K562 (cell line): ENCODE measurements around the gene BLTP3B. TPM values are rescaled to one million over a fixed set of nuclear protein-coding genes. Genes with fewer than 3 reads are reported as not detected.

Experiments used
- ATAC-seq: fragments of 200-7000 bp; cut with Tn5 transposase; 3 replicates; pipeline ENCODE4 v1.9.1; 2020; ENCODE audit warnings: moderate library complexity
- BruUV-seq: library from RNA; stranded (reverse); fragments of 400-500 nt; replicated peaks from 2 replicates; lab custom pipeline; 2021; lab: Mats Ljungman, UMichigan
- CTCF ChIA-PET: fragments of 300-600 bp; formaldehyde crosslinking; extraction: SDS; loops from one replicate; lab custom pipeline; 2021; ENCODE audit warnings: low intra/inter-chr PET ratio; lab: Yijun Ruan, JAX
- POLR2A ChIA-PET: fragments of 300-600, 350-650 bp; sonication (Branson Sonifier 250); formaldehyde crosslinking; extraction: SDS; loops from one replicate; lab custom pipeline; 2021; ENCODE audit warnings: antibody characterized with exemption, inconsistent platforms; lab: Yijun Ruan, JAX
- DNase-seq, 4 experiments: peaks; one replicate each; pipeline versions ENCODE4 v3.0.0 to v3.0.0-alpha.2; 2011 to 2018; ENCODE audit warnings: low spot score in 3 of 4, mixed read lengths in 3 of 4; ENCODE audit errors: extremely low read depth in 1 of 4
- FAIRE-seq: peaks from 2 replicates; lab custom pipeline; 2011; peaks lifted over from hg19 to GRCh38; lab: Jason Lieb, UNC
- H2AFZ ChIP-seq: 2 replicates; pipeline ENCODE4 v1.6.0; 2011; ENCODE audit warnings: low read depth, low read length, control low read depth, inconsistent platforms
- H3K27ac ChIP-seq: fragments of 200-600 bp; 3 replicates; pipeline ENCODE4 v1.8.0; 2011; ENCODE audit warnings: low read depth, mild to moderate bottlenecking, control low read depth, inconsistent platforms, low read length, moderate library complexity, mixed read lengths; ENCODE audit errors: extremely low read depth
- H3K27me3 ChIP-seq, 2 experiments: fragments of 300-600 bp in 1 of 2; 2 replicates in 1 of 2; 3 replicates in 1 of 2; pipeline versions ENCODE4 v1.6.0 to v1.8.0; 2011; ENCODE audit warnings: inconsistent platforms in 2 of 2, low read length in 2 of 2, mild to moderate bottlenecking in 1 of 2, mixed read lengths in 1 of 2, moderate library complexity in 1 of 2; ENCODE audit not compliant: control insufficient read depth in 2 of 2, insufficient read depth in 2 of 2
- H3K36me3 ChIP-seq: fragments of 300-600 bp; 3 replicates; pipeline ENCODE4 v1.8.0; 2011; ENCODE audit warnings: mild to moderate bottlenecking, low read length, inconsistent platforms; ENCODE audit not compliant: control insufficient read depth, insufficient read depth
- H3K4me1 ChIP-seq, 2 experiments: fragments of 200-600 bp in 1 of 2; replicated peaks in 1 of 2; 2 replicates in 1 of 2; 3 replicates in 1 of 2; pipeline versions ENCODE4 v1.5.1 to v1.8.0; 2011; ENCODE audit warnings: inconsistent platforms in 2 of 2, low read length in 2 of 2, mild to moderate bottlenecking in 1 of 2, mixed read lengths in 1 of 2, moderate library complexity in 1 of 2; ENCODE audit not compliant: control insufficient read depth in 2 of 2, insufficient read depth in 2 of 2
- H3K4me2 ChIP-seq: 2 replicates; pipeline ENCODE4 v1.6.1; 2011; ENCODE audit warnings: low read length, control low read depth, inconsistent platforms, mixed read lengths; ENCODE audit not compliant: insufficient read depth
- H3K4me3 ChIP-seq: fragments of 200-600 bp; sonication (generic), shearing (Covaris generic); 2 replicates; pipeline ENCODE4 v1.5.1; 2016; ENCODE audit warnings: control low read depth, inconsistent platforms
- H3K79me2 ChIP-seq: fragments of 200-600 bp; 3 replicates; pipeline ENCODE4 v1.8.0; 2011; ENCODE audit warnings: low read length, inconsistent platforms; ENCODE audit not compliant: control insufficient read depth, insufficient read depth
- H3K9ac ChIP-seq, 2 experiments: 2 replicates each; pipeline versions ENCODE4 v1.6.0 to v1.6.1; 2011; ENCODE audit warnings: low read depth in 2 of 2, low read length in 2 of 2, control low read depth in 1 of 2, inconsistent platforms in 1 of 2, mild to moderate bottlenecking in 1 of 2, mixed read lengths in 1 of 2; ENCODE audit not compliant: insufficient read depth in 1 of 2
- H3K9me1 ChIP-seq: one replicate; pipeline ENCODE4 v1.6.0; 2011; ENCODE audit warnings: inconsistent platforms, mild to moderate bottlenecking, low read length, moderate library complexity; ENCODE audit not compliant: control insufficient read depth, insufficient read depth
- H3K9me3 ChIP-seq: replicated peaks from 2 replicates; pipeline ENCODE4 v1.5.1; 2011; ENCODE audit warnings: low read depth, low read length, inconsistent platforms; ENCODE audit not compliant: control insufficient read depth, insufficient read depth
- H4K20me1 ChIP-seq: replicated peaks from 2 replicates; pipeline ENCODE4 v1.6.1; 2011; ENCODE audit warnings: low read length, inconsistent platforms, mixed read lengths; ENCODE audit not compliant: control insufficient read depth, insufficient read depth
- CEBPG ChIP-seq, 3 experiments: fragments of 200-800 bp in 1 of 3; sonication (Bioruptor generic) in 1 of 3; sonication (generic) in 1 of 3; formaldehyde crosslinking in 1 of 3; IDR thresholded peaks in 2 of 3; conservative IDR thresholded peaks in 1 of 3; 2 replicates each; pipeline versions ENCODE4 v1.6.1 to v1.8.0; 2016 to 2022; ENCODE audit warnings: missing compliant biosample characterization in 2 of 3, missing genetic modification characterization in 2 of 3, mild to moderate bottlenecking in 1 of 3, missing genetic modification reagents in 1 of 3
- DPF2 ChIP-seq: fragments of 450-650 bp; IDR thresholded peaks from 2 replicates; pipeline ENCODE4 v1.6.1; 2016
- FOXJ2 ChIP-seq: fragments of 200-800 bp; sonication (Bioruptor generic); IDR thresholded peaks from 2 replicates; pipeline ENCODE4 v1.6.1; 2016; ENCODE audit warnings: missing genetic modification characterization, missing compliant biosample characterization
- FOXM1 ChIP-seq, 2 experiments: fragments of 450-650 bp in 1 of 2; sonication (generic) in 1 of 2; formaldehyde crosslinking in 1 of 2; IDR thresholded peaks; 2 replicates each; pipeline versions ENCODE4 v1.6.1 to v1.9.0; 2017 to 2022; ENCODE audit warnings: low read depth in 2 of 2, mild to moderate bottlenecking in 2 of 2, missing genetic modification reagents in 1 of 2, moderate library complexity in 1 of 2
- GATAD2A ChIP-seq: fragments of 450-650 bp; IDR thresholded peaks from 2 replicates; pipeline ENCODE4 v1.6.1; 2017
- HNRNPL ChIP-seq: fragments of 200-400 bp; formaldehyde crosslinking; IDR thresholded peaks from 2 replicates; pipeline ENCODE4 v1.6.1; 2017; ENCODE audit warnings: low read depth, mild to moderate bottlenecking, low read length
- KLF13 ChIP-seq: fragments of 450-650 bp; IDR thresholded peaks from 2 replicates; pipeline ENCODE4 v1.6.1; 2016; ENCODE audit warnings: missing genetic modification characterization, low read depth, mild to moderate bottlenecking, missing compliant biosample characterization, moderate library complexity, borderline replicate concordance
- MAFG ChIP-seq: fragments of 450-650 bp; conservative IDR thresholded peaks from 2 replicates; pipeline ENCODE4 v1.6.1; 2016; ENCODE audit warnings: missing genetic modification characterization, missing compliant biosample characterization
- MYBL2 ChIP-seq, 2 experiments: fragments of 450-650 bp in 1 of 2; sonication (generic) in 1 of 2; formaldehyde crosslinking in 1 of 2; IDR thresholded peaks; 2 replicates each; pipeline versions ENCODE4 v1.6.1 to v1.8.1; 2017 to 2022; ENCODE audit warnings: borderline replicate concordance in 1 of 2, inconsistent platforms in 1 of 2, low read depth in 1 of 2, mild to moderate bottlenecking in 1 of 2, missing genetic modification reagents in 1 of 2, moderate library complexity in 1 of 2
- SIX5 ChIP-seq, 2 experiments: IDR thresholded peaks; 2 replicates each; pipeline ENCODE4 v1.6.1; 2011; ENCODE audit warnings: low read length in 2 of 2, borderline replicate concordance in 1 of 2, low read depth in 1 of 2, mild to moderate bottlenecking in 1 of 2, moderate library complexity in 1 of 2; ENCODE audit not compliant: insufficient read depth in 1 of 2
- SMC3 ChIP-seq: conservative IDR thresholded peaks from 2 replicates; pipeline ENCODE4 v1.6.1; 2011; ENCODE audit warnings: low read depth, low read length, improper control_type of control experiment; ENCODE audit not compliant: insufficient read depth
- THRAP3 ChIP-seq: fragments of 450-650 bp; IDR thresholded peaks from 2 replicates; pipeline ENCODE4 v1.6.1; 2016; ENCODE audit warnings: mild to moderate bottlenecking, inconsistent platforms, borderline replicate concordance
- ZNF165 ChIP-seq: fragments of 250-450 bp; sonication (Bioruptor Pico); IDR thresholded peaks from 2 replicates; pipeline ENCODE4 v1.4.0; 2020; ENCODE audit warnings: borderline replicate concordance
- WGBS: fragments of 100-300 bp; shearing (Covaris generic); methylation state at CpG from one replicate; pipeline ENCODE4 v1.1.6; 2016; ENCODE audit warnings: low coverage, mixed read lengths; ENCODE audit not compliant: insufficient coverage; ENCODE audit errors: missing lambda C conversion rate; 5-methylcytosine and 5-hydroxymethylcytosine counted together
- in situ Hi-C: fragments of 300-500 bp; cut with MboI; formaldehyde crosslinking; loops from 4 replicates; pipeline ENCODE4 v1.15.0; 2018; ENCODE audit warnings: inconsistent platforms, mixed read lengths
- intact Hi-C: fragments of 100-400 bp; cut with micrococcal nuclease; formaldehyde crosslinking; loops from 2 replicates; pipeline ENCODE4 v1.14.2; 2022
- polyA plus RNA-seq, 8 experiments: library from polyadenylated mRNA; depleted of rRNA in 4 of 8; stranded (reverse) in 5 of 8; unstranded in 3 of 8; fragments of >200 nt; fragmentation: Nextera tagmentation in 2 of 8; fragmentation: Illumina TruSeq in 1 of 8; extraction: Ambion mirVana in 2 of 8; extraction: Trizol in 1 of 8; gene quantifications; 2 replicates each; pipeline versions ENCODE4 v1.2.1 to v1.2.3, GENCODE V29; 2011 to 2014; ENCODE audit warnings: inconsistent platforms in 1 of 8, missing spikeins in 1 of 8
- total RNA-seq, 7 experiments: library from RNA; depleted of rRNA in 6 of 7; stranded (reverse); fragments of >200 nt in 6 of 7; fragmentation: Illumina TruSeq in 2 of 7; extraction: Trizol in 2 of 7; gene quantifications; 2 replicates each; pipeline versions ENCODE4 v1.2.1 to v1.2.3, GENCODE V29; 2011 to 2021; ENCODE audit warnings: low replicate concordance in 1 of 7
- TF ChIP-seq, protein P1 (sequence below): fragments of 250-450 bp; sonication (Bioruptor Pico); IDR thresholded peaks from 2 replicates; pipeline ENCODE4 v1.4.0; 2020; ENCODE audit warnings: borderline replicate concordance

BLTP3B gene
- total and polyA plus RNA-seq, 9 of the 15 experiments (the other 6 are each of a cell fraction or from before 2014, with no cell fraction given), result 3.9 to 27.4 (median 19.7) TPM

DNA sequence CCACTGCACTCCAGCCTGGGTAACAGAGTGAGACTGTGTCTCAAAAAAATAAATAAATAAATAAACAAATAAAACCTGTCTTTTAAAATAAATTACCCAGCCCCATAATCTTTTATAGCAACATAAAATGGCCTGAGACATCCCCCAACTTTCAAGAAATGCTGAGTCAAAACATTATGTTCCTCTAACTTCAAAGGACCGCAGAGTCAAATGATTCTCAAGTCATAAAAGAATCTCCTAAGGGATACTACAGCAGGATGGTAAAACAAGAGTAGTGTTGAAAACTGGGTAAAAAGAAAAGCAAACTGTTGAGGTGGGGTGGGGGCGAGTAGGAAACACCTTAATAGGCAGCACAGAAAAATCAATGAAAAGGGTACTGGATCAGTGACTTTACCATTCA lies 9.5 kb downstream of the BLTP3B start:
- no TSS peak for BruUV-seq
- no peak for FAIRE-seq
- POLR2A ChIA-PET, result interaction anchor here (1.0 kb wide), 1 partner anchor 31 kb away, joined by 3 read pairs; no protein-coding TSS in a partner anchor

DNA sequence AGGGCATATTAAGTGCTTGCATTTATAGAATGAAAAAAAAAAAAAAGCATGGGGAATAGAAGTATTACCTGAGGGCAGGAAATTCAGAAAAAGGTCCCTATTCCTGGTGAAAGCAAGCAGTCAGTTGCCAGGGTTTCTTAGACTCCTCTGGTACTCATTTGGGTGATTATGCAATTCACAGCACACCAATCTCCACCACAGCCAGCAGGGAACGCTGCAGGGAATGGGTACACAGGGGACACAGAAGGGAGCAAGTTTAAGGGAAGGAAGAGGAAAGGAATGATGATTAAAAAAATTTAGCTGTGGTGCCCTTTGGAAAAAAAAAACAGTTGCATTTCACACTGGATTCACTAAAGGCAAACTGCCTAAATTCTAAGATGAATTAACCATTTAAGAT lies 14.2 kb downstream of the BLTP3B start:
- Histone ChIP-seq H3K36me3 (no peaks in the 10 kb centered on the region), H3K9me1 (no peaks in the 10 kb centered on the region), H3K27ac (no peak overlapping the region), H3K79me2 (peaks cover 9% of the 10 kb centered on the region; the same call in 1 of the 3 replicates), H3K4me3 (no peak overlapping the region), H3K27me3 (no peaks in the 10 kb centered on the region), H3K9ac (no peak overlapping the region), H3K4me1 (peaks cover 0 to 4% of the 10 kb centered on the region in 2 experiments; a peak in 2 of 5 replicates), H3K4me2 (no peak overlapping the region), H3K9me3 (no peaks in the 10 kb centered on the region), H2AFZ (no peak overlapping the region), H4K20me1 (no peaks in the 10 kb centered on the region)
- no TSS peak for BruUV-seq
- WGBS, result 0% methylated on average over 1 of the region's 1 CpG
- ChIA-PET POLR2A (interaction anchor here (0.6 to 1.6 kb wide), 2 partner anchors 9 to 17 kb away, joined by 3 read pairs; no protein-coding TSS in a partner anchor), CTCF (no interaction called here)
- intact Hi-C loops, result loop anchor here (5.0 kb wide), 1 partner anchor 51 kb away; no protein-coding TSS in a partner anchor
- in situ Hi-C loops, result no loop called here
- no peak for FAIRE-seq
- DNase-seq, result peak in 2 of 4 experiments; percentile 31 to 49
- ATAC-seq, result peak; percentile 91
- TF ChIP-seq GATAD2A (no peak), FOXJ2 (tag) (no peak), MYBL2 (IDR thresholded peaks at IDR 0.05; ENCODE audit: low read depth) (no peak), MYBL2 (CRISPR knock-in tag; IDR thresholded peaks at IDR 0.05; ENCODE audit: borderline replicate concordance) (no peak), THRAP3 (no peak), FOXM1 (IDR thresholded peaks at IDR 0.05; ENCODE audit: low read depth) (no peak), FOXM1 (CRISPR knock-in tag; IDR thresholded peaks at IDR 0.05; ENCODE audit: low read depth) (no peak), KLF13 (tag) (no peak), SIX5 (IDR thresholded peaks at IDR 0.05; ENCODE audit: borderline replicate concordance in 1 of 2, insufficient read depth in 1 of 2, low read depth in 1 of 2, low read length in 2 of 2) (no peak), DPF2 (no peak), CEBPG (CRISPR knock-in tag; IDR thresholded peaks at IDR 0.05) (peak; percentile 76), CEBPG (tag; conservative IDR thresholded peaks at IDR 0.05 in 1 of 2, IDR thresholded peaks at IDR 0.05 in 1 of 2) (peak; percentile 84 to 91), HNRNPL (no peak), ZNF165 (CRISPR knock-in tag) (no peak)
- TF ChIP-seq, protein P1, sequence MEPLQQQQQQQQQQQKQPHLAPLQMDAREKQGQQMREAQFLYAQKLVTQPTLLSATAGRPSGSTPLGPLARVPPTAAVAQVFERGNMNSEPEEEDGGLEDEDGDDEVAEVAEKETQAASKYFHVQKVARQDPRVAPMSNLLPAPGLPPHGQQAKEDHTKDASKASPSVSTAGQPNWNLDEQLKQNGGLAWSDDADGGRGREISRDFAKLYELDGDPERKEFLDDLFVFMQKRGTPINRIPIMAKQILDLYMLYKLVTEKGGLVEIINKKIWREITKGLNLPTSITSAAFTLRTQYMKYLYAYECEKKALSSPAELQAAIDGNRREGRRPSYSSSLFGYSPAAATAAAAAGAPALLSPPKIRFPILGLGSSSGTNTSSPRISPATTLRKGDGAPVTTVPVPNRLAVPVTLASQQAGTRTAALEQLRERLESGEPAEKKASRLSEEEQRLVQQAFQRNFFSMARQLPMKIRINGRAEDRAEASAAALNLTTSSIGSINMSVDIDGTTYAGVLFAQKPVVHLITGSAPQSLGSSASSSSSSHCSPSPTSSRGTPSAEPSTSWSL (CRISPR knock-in tag), result no peak

More for the DNA sequence above, 9.5 kb downstream of the BLTP3B start:
- in situ Hi-C loops (no loop called here), intact Hi-C loops (no loop called here)
- no peaks in the 10 kb centered on the region for H3K9me3 ChIP-seq
- 89% methylated on average over 2 of the region's 2 CpGs for WGBS
- no peaks in the 10 kb centered on the region for H3K27me3 ChIP-seq
- H2AFZ ChIP-seq, result no peak overlapping the region
- H4K20me1 ChIP-seq, result peaks cover 2% of the 10 kb centered on the region; the same call in 1 of the 2 replicates
- no peaks in the 10 kb centered on the region for H3K36me3 ChIP-seq
- CTCF ChIA-PET, result no interaction called here
- no peak overlapping the region for H3K4me3 ChIP-seq
- no peaks in the 10 kb centered on the region for H3K4me1 ChIP-seq
- no peak overlapping the region for H3K27ac ChIP-seq
- H3K4me2 ChIP-seq, result no peak overlapping the region
- peaks cover 21% of the 10 kb centered on the region for H3K79me2 ChIP-seq
- TF ChIP-seq MAFG (tag) (peak; percentile 16; the same call in 1 of the 2 replicates), SMC3 (no peak)
- DNase-seq (no peak), ATAC-seq (no peak)
- no peaks in the 10 kb centered on the region for H3K9me1 ChIP-seq
- H3K9ac ChIP-seq, result no peak overlapping the region
